NOMO-1 (cell line): ENCODE data around the gene UBXN7.
"Not testable (repeated sequence)": the region's sequence is repeated elsewhere in the genome, so short reads cannot be mapped to it uniquely, and the experiment has no call there.

ENCODE experiments used
- DNase-seq, 2 experiments: peaks; one replicate each; lab custom pipeline; 2025; ENCODE audit not compliant: unreplicated experiment in 2 of 2; lab: John Stamatoyannopoulos, UW

The UBXN7 gene

DNA sequence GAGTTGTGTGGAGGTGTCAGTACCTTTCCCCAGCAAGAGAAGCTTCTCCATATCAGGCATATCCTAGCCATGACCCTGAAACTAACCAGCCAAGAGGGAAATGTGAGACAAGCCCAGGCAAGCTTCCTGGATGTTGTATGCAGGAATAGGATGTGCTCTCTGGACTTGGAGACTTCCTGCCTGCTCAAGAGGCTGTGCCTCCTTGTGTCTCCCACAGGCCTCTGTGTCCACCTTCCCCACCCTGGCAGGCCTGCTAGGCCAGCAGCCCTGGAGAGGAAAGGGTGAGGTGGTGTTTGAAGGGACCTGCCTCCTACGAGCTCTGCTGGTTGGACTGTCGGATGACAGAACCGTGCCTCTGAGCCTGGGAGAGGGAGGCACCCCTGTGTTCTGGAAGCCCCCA is 112.1 kb downstream of the UBXN7 start:
- no peak for DNase-seq

DNA sequence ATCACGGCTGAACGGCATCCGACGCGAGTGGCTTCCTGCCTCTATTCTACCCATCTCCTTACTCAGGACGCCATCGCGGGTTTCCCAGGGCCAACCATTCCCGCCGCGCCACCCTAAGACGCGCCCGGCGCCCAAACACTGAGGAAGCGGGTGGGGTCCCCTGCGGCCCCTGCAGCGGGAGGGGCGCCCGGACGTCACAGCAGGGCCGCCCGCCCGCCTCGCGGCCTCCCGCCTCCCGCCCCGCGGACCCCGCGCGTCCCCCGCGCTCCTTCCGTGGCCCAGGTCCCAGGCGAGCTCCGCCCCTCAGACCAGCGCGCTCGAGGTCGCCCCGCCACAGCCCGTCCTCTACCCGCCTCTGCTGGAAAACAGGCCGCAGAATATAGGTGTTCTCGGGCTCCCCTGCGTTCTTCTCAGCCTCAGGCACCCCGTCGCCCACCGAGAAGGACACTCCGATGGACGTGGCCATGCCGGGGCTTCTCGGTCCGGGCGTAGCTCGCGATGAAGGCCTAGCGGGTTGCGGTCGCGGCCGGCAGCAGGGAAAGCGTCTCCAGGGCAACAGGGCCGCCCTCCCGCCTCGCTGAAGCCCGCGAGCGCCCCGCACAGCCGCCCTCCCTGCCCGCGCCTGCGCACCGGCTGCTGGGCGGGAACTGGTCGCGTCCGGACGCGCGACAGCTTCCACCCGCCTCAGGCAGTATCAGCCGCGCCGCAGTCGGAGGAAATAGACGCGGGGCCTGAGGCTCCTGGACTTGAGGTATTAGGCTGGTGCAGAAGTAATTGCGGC is 114.3 kb downstream of the UBXN7 start, which contains the start of gene DYNLT2B:
DYNLT2B (minus strand) TSS at position 554 of the 781 bp plus-strand sequence; CDS start at position 466, 88 bp downstream.
- DNase-seq = peak; percentile 96 to 98

DNA sequence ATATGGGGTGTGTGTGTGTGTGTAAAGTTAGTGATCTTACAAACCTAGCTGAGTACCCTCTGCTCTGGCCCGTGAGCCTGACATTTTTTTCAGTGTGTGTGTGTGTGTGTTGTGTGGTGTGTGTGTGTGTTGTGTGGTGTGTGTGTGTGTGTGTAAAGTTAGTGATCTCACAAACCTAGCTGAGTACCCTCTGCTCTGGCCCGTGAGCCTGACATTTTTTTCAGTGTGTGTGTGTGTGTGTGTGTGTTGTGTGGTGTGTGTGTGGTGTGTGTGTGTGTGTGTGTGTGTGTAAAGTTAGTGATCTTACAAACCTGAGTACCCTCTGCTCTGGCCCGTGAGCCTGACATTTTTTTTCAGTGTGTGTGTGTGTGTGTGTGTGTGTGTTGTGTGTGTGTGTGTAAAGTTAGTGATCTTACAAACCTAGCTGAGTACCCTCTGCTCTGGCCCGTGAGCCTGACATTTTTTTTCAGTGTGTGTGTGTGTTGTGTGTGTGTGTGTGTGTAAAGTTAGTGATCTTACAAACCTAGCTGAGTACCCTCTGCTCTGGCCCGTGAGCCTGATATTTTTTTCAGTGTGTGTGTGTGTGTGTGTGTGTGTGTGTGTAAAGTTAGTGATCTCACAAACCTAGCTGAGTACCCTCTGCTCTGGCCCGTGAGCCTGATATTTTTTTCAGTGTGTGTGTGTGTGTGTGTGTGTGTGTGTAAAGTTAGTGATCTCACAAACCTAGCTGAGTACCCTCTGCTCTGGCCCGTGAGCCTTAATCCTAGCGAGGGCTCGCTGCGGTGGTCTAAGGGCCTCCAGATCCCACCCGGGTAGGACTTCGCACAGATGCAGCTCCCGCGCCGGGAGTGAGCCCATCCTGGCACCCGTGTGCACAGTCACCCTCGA is 115.2 kb downstream of the UBXN7 start:
- DNase-seq = not testable (repeated sequence)

DNA sequence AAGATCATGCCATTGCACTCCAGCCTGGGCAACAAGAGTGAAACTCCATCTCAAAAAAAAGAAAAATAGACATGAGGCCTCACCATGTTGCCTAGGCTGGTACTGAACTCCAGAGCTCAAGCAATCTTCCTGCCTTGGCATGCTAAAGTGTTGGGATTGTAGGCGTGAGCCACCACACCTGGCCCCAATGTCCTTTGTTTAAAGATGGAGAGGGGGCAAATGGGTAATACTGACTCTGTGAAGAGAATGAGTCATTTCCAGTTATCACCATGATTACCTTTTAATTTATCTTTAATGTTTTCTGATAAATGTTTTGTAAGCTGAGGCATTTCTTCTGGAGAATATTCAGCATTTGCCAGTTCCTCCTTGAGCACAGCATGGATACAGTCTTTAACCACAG is 116.4 kb downstream of the UBXN7 start:
- DNase-seq = no peak

DNA sequence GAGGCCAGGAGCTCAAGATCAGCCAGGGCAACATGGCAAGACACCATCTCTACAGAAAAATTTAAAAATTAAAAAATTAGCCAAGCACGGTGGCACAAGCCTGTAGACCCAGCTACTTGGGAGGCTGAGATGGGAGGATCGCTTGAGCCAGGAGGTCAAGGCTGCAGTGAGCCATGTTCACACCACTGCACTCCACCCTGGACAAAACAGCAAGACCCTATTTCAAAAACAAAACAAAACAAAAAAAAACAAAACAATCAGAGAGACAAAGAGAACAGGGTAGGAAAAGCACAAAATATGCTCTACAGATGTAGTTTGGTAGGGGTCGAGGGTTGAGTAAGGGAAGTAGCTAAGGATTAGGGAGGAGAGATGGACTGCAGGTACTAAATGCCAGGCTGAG is 117.6 kb downstream of the UBXN7 start:
- DNase-seq = no peak

DNA sequence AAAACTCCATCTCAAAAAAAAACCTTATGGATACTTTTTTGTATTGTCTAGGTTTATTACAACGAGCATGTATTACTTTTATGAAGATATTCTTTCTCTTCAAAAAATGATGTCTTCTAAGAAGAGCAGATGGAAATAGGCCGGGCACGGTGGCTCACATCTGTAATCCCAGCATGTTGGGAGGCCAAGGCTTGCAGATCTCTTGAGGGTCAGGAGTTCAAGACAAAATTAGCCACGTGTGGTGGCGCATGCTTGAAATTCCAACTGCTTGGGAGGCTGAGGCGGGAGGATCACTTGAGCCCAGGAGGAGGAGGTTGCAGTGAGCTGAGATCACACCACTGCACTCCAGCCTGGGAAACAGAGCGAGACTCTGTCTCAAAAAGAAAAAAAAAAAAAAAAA is 118.1 kb downstream of the UBXN7 start:
- DNase-seq = not testable (repeated sequence)

DNA sequence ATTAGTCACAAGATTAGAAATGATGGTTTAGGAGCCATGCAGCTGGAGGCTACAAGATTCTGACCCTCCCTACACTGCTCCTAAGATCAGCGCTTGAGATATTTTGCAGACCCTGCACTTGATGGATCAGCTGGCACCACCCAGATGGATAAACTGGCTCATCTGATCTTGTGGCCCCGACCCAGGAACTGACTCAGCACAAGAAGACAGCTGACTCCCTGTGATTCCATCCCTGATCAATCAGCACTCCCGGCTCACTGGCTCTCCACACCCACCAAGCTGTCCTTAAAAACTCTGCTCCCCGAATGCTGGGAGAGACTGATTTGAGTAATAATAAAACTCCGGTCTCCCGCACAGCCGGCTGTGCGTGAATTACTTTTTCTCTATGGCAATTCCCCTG is 129.3 kb downstream of the UBXN7 start:
- DNase-seq = not testable (repeated sequence)

DNA sequence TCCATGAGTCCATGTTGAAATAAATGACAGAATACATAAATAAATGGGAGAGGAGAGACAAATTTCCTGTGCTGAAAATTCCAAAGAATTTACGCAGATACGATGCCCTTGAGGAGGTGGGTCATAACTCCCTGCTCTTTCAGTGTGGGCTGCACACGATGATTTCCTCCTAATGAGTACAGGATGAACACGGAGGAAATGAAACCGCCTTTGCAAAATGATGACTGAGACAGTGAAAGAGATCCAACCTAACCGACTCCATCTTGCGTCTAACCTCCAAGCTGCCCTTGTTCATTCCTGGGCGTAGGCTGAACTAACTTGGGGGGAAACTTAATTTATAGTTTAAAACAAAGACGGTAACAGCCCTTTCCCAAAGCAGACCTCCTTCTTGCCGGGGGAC is 129.7 kb downstream of the UBXN7 start:
- DNase-seq = peak in 1 of 2 experiments; percentile 20

DNA sequence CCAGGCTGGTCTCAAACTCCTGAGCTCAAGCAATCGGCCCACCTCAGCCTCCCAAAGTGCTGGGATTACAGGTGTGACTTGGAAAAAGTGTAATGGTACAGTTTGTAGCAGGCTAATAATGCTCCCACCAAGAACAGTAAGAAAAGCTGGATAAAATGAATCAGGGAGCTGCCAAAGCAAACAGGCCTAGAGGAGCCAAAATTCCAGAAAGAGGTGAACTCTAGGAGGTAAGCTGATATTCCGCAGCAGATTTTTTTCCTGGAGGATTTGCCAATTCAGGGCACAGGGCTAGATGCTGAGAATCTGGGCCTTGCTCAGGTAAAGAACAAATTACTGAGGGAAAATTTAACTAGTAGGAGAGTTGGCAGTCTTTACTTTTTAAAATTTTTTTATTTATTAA is 133.7 kb downstream of the UBXN7 start:
- no peak for DNase-seq
